HL-60/S4 treated with phorbol 12-myristate 13-acetate at 8.2 ng/mL for 4 days and 3 days (cell line): ENCODE results near the gene MEF2B.
"Not testable (repeated sequence)": the region's sequence is repeated elsewhere in the genome, so short reads cannot be mapped to it uniquely, and the experiment has no call there.

Experiments
- in situ Hi-C: fragments of 300-500 bp; cut with MboI; formaldehyde crosslinking; loops from 2 replicates; pipeline ENCODE4 v1.15.0; 2022; ENCODE audit warnings: low sequenced_read_pairs

The MEF2B gene

DNA sequence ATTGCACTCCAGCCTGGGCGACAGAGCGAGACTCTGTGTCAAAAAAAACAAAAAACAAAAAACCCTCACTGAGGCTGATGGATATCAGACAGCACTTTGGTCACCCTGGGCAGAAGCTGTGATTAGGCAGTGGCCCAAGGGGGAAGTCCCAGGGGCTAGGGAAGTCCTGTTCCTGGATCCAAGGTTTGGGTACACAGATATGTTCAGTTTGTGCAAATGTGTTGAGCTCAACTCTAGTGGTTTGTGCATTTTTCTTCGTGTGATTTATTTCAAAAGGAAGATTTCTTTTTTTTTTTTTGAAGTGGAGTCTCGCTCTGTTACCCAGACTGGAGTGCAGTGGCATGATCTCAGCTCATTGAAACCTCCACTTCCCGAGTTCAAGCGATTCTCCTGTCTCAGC lies 12.3 kb downstream of the MEF2B start:
- in situ Hi-C loops: no loop called here

GRCh38 chr19:19155495-19156219 lies 14.4 kb downstream of the MEF2B start:
- in situ Hi-C loops: no loop called here

DNA sequence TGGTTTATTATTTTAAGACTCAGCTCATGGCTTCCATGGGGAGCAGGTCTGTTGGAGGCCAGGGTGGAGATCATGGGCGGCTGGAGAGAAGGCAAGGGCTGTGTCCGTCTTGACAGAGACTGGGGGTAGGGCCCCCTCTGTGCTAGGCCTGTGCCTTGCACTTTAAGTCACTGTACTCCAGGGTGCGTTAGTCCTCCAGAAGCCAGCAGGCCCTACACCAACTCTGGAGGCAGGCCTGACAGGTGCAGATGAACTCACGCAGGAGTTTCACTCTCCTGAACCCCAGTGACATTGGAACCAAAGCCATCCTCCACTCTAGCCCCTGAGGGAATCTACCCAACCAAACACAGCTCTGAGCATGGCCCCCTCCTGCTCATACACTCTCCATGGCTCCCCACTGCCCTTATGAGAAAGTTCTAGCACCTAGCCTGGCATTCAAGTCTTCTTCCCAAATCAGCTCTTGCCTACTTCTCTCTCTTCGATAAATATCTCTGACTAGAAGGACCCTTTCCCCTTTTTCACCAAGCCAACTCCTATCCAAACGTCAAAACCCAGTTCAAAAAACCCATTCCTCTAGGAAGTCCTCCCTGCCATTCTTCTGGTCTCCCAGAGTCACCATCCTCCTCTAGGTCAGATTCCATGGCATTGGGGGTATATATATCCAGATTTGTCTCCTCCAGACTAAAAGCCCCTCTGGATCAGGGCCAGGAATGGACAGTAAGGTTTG lies 15.1 kb downstream of the MEF2B start:
- in situ Hi-C loops: no loop called here

DNA sequence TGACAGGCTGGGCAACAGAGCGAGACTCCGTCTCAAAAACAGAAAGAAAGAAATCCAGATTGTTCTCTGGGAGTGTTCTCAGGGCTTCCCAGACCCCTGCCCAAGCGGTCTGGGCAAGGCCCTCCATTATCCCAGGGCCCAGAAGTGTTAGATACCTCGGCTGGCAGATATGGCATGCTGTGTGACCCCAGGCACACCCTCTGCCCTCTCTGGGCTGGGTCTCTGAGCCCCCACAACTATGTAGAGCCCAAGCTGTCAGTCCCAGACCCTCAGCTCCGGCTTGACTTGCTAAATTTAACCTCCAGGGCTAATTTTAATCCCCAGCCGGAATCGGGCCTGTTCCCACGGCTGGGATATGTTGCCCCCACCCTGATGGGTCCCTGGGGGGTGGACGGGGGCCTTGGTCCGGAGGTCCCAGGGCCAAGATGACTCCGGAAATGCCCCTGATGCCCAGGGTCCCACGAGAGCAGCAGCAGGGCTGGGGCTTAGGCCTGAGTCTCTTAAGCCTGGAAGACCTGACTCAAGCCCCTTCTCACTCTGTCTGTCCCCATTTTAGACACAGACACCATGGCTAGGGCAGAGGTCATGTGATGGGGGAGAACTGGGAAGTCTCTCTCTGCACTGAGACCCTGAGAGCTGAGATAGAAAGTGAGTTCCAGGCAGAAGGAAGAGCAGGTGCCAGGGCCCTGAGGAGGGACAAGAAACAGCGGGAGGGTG lies 17.2 kb downstream of the MEF2B start:
- in situ Hi-C loops: no loop called here

DNA sequence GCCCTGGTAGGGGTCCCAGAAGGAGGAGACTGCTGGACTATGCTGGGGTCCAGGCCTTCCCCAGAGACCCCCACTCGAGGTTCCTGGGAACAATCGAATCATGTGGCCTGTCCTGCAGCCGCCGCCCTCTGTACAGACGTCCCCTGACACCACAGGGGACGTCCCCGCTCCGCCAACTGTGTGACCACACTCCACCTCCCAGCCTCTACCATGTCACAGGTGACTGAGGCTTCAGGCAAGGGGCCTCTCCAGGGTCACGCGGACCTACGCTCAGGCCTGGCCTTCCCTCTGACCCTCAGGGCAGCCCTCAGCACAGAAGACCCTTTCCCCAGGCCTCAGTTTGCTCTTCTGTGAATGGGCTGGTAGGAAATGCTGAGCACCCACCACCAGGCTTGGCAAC lies 18.6 kb downstream of the MEF2B start:
- in situ Hi-C loops: no loop called here

DNA sequence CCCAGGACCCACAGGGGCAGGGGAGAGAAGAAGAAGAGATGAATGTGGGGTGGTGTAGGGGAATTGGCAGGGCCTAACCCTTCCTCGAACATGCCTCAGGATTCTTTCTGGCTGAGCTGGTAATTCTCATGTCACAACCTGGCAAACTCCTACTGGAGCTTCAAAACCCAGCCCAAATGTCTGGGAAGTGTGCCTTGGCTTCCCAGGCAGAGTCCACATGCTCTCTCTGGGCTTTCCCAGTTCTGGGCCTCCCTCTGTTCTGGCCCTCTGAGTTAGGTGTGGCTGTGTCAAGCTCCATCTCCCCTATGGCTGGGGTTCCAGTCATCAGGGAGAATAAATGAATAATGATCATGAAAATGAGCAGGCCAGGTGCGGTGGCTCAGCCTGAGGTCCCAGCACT lies 20.6 kb downstream of the MEF2B start:
- in situ Hi-C loops: no loop called here

GRCh38 chr19:19148504-19148903 lies 21.6 kb downstream of the MEF2B start:
- in situ Hi-C loops: not testable (repeated sequence)

DNA sequence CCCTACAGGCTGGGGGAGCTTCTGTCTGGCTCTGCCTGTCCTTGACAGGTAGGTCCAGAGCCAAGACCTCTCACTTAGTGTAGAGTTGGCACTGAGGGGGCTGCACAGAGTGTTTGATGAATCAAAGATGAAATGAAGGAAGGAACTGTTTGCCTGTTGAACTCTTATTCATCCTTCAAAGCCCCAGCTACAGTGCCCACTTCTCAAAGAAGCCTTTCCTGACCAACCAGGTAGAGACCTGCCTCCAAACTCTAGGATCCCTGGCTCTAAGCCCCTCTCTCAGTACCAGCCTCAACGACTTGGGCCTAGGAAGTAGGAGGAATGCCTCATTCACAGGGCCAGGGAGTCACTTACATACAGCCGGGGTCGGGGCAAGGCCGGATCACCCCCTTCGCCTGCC lies 22.7 kb downstream of the MEF2B start:
- in situ Hi-C loops: no loop called here

DNA sequence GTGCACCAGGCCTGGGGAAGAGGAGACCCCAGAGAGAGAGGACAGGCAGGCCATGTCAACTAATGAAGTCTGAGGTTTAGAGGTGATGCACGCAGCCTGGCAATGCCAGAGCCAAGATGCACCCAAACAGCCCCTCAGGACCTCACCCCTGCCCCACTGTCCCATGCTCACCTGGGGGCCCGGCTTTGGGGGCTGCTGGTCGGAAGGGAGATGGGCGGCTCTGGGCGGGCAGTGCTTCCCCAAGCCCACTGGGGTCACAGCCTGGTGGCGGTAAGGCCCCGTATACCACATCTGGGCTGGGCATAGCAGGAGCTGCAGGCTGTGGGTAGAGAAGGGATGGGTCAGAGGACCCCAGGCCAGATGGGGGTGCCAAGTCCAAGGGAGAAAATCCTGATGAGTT lies 23.2 kb downstream of the MEF2B start:
- in situ Hi-C loops: no loop called here

DNA sequence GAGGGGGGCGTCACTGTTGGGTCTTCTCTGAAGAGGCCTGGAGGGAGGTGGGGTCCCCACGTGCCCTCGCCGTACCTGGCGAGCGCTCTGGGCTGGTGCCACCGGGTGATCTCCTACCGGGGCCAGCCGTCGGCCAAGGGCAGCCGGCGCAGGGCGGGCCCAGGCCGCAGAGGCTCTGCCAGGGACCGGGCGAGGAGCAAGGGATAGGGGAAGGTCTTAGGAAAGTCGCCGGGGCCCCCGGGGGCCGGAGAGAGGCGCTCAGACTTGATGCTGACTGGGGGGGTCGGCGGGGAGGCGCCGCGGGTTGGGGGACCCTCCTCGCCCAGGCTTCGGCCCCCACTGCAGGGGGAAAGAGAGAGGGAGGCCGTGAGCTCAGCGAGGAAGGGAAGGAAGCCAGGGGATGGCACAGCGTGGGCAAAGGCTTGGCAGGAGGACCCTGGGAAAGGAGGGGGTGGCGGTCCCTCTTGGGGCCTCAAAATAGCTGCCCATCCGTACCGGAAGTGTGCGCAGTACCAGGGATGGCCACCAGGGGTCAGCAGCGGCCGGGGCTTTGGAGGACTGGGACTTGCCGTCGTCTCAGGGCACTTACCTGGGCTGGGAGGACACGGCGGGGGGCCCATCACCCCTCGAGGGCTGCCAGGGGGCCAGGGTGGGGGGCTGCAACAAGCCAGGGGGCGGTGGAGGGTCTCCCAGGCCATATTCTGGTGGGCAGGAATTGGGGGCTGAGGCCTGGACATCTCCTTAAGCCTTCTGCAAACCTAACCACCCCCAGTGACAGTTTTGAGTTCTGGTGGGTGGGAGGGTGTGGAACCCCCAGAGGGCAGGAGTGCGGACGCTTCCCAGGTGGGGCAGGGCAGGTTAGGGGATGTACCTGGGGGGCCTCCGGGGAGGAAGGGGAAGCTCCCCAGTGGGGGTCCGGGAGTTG lies 24.1 kb downstream of the MEF2B start:
- in situ Hi-C loops: no loop called here

GRCh38 chr19:19145281-19145680 lies 24.8 kb downstream of the MEF2B start:
- in situ Hi-C loops: no loop called here

DNA sequence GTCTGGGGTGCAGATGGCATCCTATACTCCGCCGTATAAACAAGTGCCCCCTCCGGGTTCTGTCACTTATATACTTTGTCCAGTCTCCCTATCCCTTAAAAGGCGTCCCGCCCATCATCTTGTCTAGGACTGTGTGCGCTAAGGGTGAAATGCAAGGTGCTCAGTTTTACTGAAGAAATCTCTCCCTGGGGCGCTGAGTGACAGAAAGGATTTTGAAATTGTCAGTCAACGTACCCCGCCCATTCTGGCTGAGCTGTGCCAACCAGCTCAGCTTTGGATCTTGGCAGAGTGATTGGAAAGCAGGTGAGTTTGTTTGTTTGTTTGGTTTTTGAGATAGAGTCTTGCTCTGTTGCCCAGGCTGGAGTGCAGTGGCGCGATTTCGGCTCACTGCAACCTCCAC lies 27.7 kb downstream of the MEF2B start:
- in situ Hi-C loops: no loop called here

DNA sequence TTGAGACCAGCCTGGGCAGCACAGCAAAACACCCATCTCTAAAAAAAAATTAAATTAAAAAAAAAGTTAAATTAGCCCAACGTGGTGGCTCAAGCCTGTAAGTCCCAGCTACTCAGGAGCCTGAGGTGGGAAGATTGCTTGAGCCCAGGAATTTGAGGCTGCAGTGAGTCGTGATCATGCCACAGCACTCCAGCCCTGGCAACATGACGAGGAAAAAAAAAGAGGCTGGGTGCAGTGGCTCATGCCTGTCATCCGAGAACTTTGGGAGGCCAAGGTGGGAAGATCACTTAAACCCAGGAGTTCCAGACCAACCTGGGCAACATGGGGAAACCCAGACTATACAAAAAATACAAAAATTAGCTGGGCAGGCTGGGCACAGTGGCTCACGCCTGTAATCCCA lies 29.6 kb downstream of the MEF2B start:
- in situ Hi-C loops: no loop called here

- in situ Hi-C loops: no loop called here
Measured at GRCh38 chr19:19139876-19140229, 30.2 kb downstream of the MEF2B start.

- in situ Hi-C loops: no loop called here
Measured at GRCh38 chr19:19138109-19138981, 31.7 kb downstream of the MEF2B start, which contains the start of gene TMEM161A. Gene TMEM161A, minus strand, starts transcription at chr19:19138478. Its CDS starts 50 bp downstream, at chr19:19138428.

GRCh38 chr19:19137556-19138108 lies 32.4 kb downstream of the MEF2B start:
- in situ Hi-C loops: no loop called here

- in situ Hi-C loops: not testable (repeated sequence)
Measured at GRCh38 chr19:19135713-19136112, 34.4 kb downstream of the MEF2B start.

- in situ Hi-C loops: no loop called here
Measured at GRCh38 chr19:19134687-19135158, 35.3 kb downstream of the MEF2B start.

DNA sequence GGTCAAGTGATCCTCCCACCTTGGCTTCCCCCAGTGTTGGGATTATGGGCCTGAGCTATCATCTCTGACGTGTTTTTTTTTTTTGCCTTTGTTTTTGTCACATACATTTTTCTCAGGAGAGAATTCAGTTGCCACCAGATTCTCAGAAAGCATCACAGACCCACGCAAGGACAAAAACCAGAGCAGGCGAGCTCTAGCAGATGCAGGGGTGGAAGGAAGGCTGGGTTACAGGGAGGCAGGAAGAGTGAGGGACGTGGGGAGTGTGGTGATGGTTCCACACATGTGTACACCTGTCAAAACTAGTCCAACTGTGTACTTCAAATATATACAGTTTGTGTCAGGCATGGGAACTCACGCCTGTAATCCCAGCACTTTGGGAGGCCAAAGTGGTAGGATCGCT lies 36.1 kb downstream of the MEF2B start:
- in situ Hi-C loops: no loop called here
